ENCODE results near the gene PDCL3.

DNA sequence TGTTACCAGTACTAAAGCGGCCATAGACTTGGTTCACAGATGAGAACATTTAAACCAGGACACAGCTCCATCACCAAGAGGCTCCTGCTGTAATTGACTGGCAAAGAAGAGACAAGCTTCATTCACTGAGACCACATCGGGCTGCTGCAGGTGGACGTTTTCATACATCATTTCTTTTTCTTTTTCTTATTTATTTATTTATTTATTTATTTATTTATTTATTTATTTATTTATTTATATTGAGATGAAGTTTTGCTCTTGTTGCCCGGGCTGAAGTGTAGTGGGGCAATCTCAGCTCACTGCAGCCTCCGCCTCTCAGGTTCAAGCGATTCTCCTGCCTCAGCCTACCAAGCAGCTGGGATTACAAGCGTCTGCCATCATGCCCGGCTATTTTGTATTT, 33.6 kb upstream of the PDCL3 start:
- TF ChIP-seq, protein P1, sequence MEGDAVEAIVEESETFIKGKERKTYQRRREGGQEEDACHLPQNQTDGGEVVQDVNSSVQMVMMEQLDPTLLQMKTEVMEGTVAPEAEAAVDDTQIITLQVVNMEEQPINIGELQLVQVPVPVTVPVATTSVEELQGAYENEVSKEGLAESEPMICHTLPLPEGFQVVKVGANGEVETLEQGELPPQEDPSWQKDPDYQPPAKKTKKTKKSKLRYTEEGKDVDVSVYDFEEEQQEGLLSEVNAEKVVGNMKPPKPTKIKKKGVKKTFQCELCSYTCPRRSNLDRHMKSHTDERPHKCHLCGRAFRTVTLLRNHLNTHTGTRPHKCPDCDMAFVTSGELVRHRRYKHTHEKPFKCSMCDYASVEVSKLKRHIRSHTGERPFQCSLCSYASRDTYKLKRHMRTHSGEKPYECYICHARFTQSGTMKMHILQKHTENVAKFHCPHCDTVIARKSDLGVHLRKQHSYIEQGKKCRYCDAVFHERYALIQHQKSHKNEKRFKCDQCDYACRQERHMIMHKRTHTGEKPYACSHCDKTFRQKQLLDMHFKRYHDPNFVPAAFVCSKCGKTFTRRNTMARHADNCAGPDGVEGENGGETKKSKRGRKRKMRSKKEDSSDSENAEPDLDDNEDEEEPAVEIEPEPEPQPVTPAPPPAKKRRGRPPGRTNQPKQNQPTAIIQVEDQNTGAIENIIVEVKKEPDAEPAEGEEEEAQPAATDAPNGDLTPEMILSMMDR (IDR thresholded peaks at IDR 0.05; ENCODE audit: extremely low read depth in 1 of 2, insufficient read depth in 1 of 2, low read depth in 1 of 2, low read length in 2 of 2) = no peak
- TF ChIP-seq EZH2 (IDR thresholded peaks at IDR 0.05; ENCODE audit: borderline replicate concordance, low read depth, low read length, severe bottlenecking) = no peak
- TF ChIP-seq MYC (IDR thresholded peaks at IDR 0.05; ENCODE audit: low read depth, low read length) = no peak
- TF ChIP-seq, protein P2, sequence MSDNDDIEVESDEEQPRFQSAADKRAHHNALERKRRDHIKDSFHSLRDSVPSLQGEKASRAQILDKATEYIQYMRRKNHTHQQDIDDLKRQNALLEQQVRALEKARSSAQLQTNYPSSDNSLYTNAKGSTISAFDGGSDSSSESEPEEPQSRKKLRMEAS (IDR thresholded peaks at IDR 0.05; ENCODE audit: insufficient read depth, insufficient read length) = no peak
- TF ChIP-seq POLR2A (IDR thresholded peaks at IDR 0.05; ENCODE audit: low read depth, low read length) = no peak
- TF ChIP-seq POLR2AphosphoS5 (IDR thresholded peaks at IDR 0.05; ENCODE audit: insufficient read depth, low read depth, low read length) = no peak
- TF ChIP-seq JUN (IDR thresholded peaks at IDR 0.05; ENCODE audit: borderline replicate concordance, insufficient read depth, insufficient read length, low read depth) = no peak
- TF ChIP-seq FOS (IDR thresholded peaks at IDR 0.05; ENCODE audit: borderline replicate concordance, insufficient read depth, low read length) = no peak
- TF ChIP-seq GATA2 (IDR thresholded peaks at IDR 0.05; ENCODE audit: insufficient read depth, insufficient read length, low read depth, low read length) = no peak
